PC-9 (cell line): ENCODE data around the gene ATF7IP. TPM values are rescaled to one million over a fixed set of nuclear protein-coding genes. Genes with fewer than 3 reads are reported as not detected.
"Not testable (repeated sequence)": the region's sequence is repeated elsewhere in the genome, so short reads cannot be mapped to it uniquely, and the experiment has no call there.

ENCODE experiments used
- BruUV-seq: library from RNA; stranded (reverse); fragments of 400-500 nt; replicated peaks from 2 replicates; lab custom pipeline; 2021; lab: Mats Ljungman, UMichigan
- CTCF ChIA-PET: fragments of 300-600 bp; sonication (Branson Sonifier 250); formaldehyde crosslinking; loops from one replicate; lab custom pipeline; 2022; ENCODE audit warnings: antibody characterized with exemption; lab: Charles Lee
- POLR2A ChIA-PET: fragments of 300-600 bp; sonication (Branson Sonifier 250); formaldehyde crosslinking; loops from one replicate; lab custom pipeline; 2022; ENCODE audit warnings: antibody characterized with exemption; ENCODE audit not compliant: unreplicated experiment; lab: Charles Lee
- DNase-seq, 2 experiments: peaks; one replicate each; pipeline versions ENCODE4 v3.0.0 to v3.0.0-alpha.2; 2015 to 2022; ENCODE audit warnings: mixed read lengths in 1 of 2
- H2AFZ ChIP-seq: fragments of 200-600 bp; sonication (generic); 2 replicates; pipeline ENCODE4 v1.8.1; 2017; ENCODE audit warnings: antibody characterized with exemption
- H3F3A ChIP-seq: fragments of 200-600 bp; sonication (generic); 2 replicates; pipeline ENCODE4 v1.8.1; 2017; ENCODE audit warnings: antibody characterized with exemption, mild to moderate bottlenecking, low read depth; ENCODE audit not compliant: insufficient read depth
- H3K27ac ChIP-seq: fragments of 200-600 bp; sonication (generic); 2 replicates; pipeline ENCODE4 v1.6.1; 2016; ENCODE audit warnings: mixed run types
- H3K27me3 ChIP-seq: fragments of 200-600 bp; sonication (generic); 2 replicates; pipeline ENCODE4 v1.6.1; 2016; ENCODE audit warnings: low read depth, mixed run types; ENCODE audit not compliant: insufficient read depth
- H3K36me3 ChIP-seq: fragments of 200-600 bp; sonication (generic); 2 replicates; pipeline ENCODE4 v1.6.1; 2016; ENCODE audit warnings: low read depth, mixed run types
- H3K4me1 ChIP-seq: fragments of 200-600 bp; sonication (generic); replicated peaks from 2 replicates; pipeline ENCODE4 v1.6.1; 2016; ENCODE audit warnings: mixed run types; ENCODE audit not compliant: insufficient read depth
- H3K4me2 ChIP-seq: fragments of 200-600 bp; sonication (generic); 2 replicates; pipeline ENCODE4 v1.6.1; 2017; ENCODE audit warnings: mixed run types
- H3K4me3 ChIP-seq: fragments of 200-600 bp; sonication (generic); 2 replicates; pipeline ENCODE4 v1.6.1; 2016; ENCODE audit warnings: mixed run types
- H3K79me2 ChIP-seq: fragments of 200-600 bp; sonication (generic); 2 replicates; pipeline ENCODE4 v1.6.1; 2017; ENCODE audit warnings: low read depth, mixed run types
- H3K9me2 ChIP-seq: fragments of 200-600 bp; sonication (generic); 2 replicates; pipeline ENCODE4 v1.8.1; 2017; ENCODE audit warnings: mild to moderate bottlenecking; ENCODE audit not compliant: insufficient read depth
- H3K9me3 ChIP-seq: fragments of 200-600 bp; sonication (generic); 2 replicates; pipeline ENCODE4 v1.8.1; 2016; ENCODE audit warnings: low read depth; ENCODE audit not compliant: insufficient read depth
- H4K20me1 ChIP-seq: fragments of 200-600 bp; sonication (generic); 2 replicates; pipeline ENCODE4 v1.8.1; 2017; ENCODE audit not compliant: insufficient read depth
- CTCF ChIP-seq: fragments of 200-600 bp; sonication (generic); conservative IDR thresholded peaks from 2 replicates; pipeline ENCODE4 v1.6.1; 2017; ENCODE audit warnings: mixed run types, antibody characterized with exemption, mild to moderate bottlenecking, moderate library complexity
- EZH2 ChIP-seq: fragments of 200-600 bp; sonication (generic); IDR thresholded peaks from 2 replicates; pipeline ENCODE4 v1.8.0; 2017; ENCODE audit warnings: antibody characterized with exemption, low read depth
- intact Hi-C: fragments of 100-400 bp; cut with micrococcal nuclease; formaldehyde crosslinking; loops from one replicate; pipeline ENCODE4 v1.10.0; 2022; ENCODE audit not compliant: unreplicated experiment
- total RNA-seq: library from RNA; stranded (reverse); gene quantifications from 2 replicates; pipeline ENCODE4 v1.2.3, GENCODE V29; 2021

The ATF7IP gene
- total RNA-seq, 1 experiment from 2014 or later = 94.7 TPM

- no peaks in the 10 kb centered on the region for H4K20me1 ChIP-seq
Observed at GRCh38 chr12:14327711-14328110, 37.8 kb upstream of the ATF7IP start.

GRCh38 chr12:14332482-14332881 lies 33.0 kb upstream of the ATF7IP start:
- H3K9me2 ChIP-seq = no peaks in the 10 kb centered on the region
- no peak for DNase-seq
- ChIA-PET CTCF (no interaction called here), POLR2A (no interaction called here)
- H3K9me3 ChIP-seq = peaks cover 5% of the 10 kb centered on the region; the same call in 1 of the 2 replicates
- no peaks in the 10 kb centered on the region for H3K36me3 ChIP-seq
- H3K4me3 ChIP-seq = no peak overlapping the region
- intact Hi-C loops = no loop called here
- BruUV-seq = no TSS peak
- no peak for TF ChIP-seq EZH2
- TF ChIP-seq CTCF = no peak
- no peak overlapping the region for H2AFZ ChIP-seq
- no peaks in the 10 kb centered on the region for H3K27me3 ChIP-seq
- peaks cover 7% of the 10 kb centered on the region; the same call in 1 of the 2 replicates for H3K4me1 ChIP-seq
- H4K20me1 ChIP-seq = no peaks in the 10 kb centered on the region
- H3K4me2 ChIP-seq = no peak overlapping the region
- H3K79me2 ChIP-seq = no peaks in the 10 kb centered on the region
- H3F3A ChIP-seq = no peaks in the 10 kb centered on the region
- no peak overlapping the region for H3K27ac ChIP-seq

More at GRCh38 chr12:14327711-14328110, 37.8 kb upstream of the ATF7IP start:
- ChIA-PET CTCF (no interaction called here), POLR2A (no interaction called here)
- Histone ChIP-seq H3K4me3 (no peak overlapping the region), H3K36me3 (no peaks in the 10 kb centered on the region), H3K4me1 (peaks cover 7% of the 10 kb centered on the region; the same call in 1 of the 2 replicates), H3K4me2 (no peak overlapping the region), H3K9me3 (no peaks in the 10 kb centered on the region; the same call in 1 of the 2 replicates), H3K9me2 (no peaks in the 10 kb centered on the region), H2AFZ (peak overlapping the region; percentile 64), H3K27ac (peak overlapping the region; percentile 3; the same call in 1 of the 2 replicates), H3K79me2 (no peaks in the 10 kb centered on the region), H3F3A (no peaks in the 10 kb centered on the region), H3K27me3 (no peaks in the 10 kb centered on the region)
- intact Hi-C loops = no loop called here
- no TSS peak for BruUV-seq
- DNase-seq = peak; percentile 16 to 57
- TF ChIP-seq EZH2 (no peak), CTCF (no peak)

- intact Hi-C loops = no loop called here
- BruUV-seq = no TSS peak
- no peaks in the 10 kb centered on the region; the same call in 1 of the 2 replicates for H3K9me2 ChIP-seq
- no peaks in the 10 kb centered on the region for H3K36me3 ChIP-seq
- DNase-seq = no peak
- peaks cover 14% of the 10 kb centered on the region; the same call in 1 of the 2 replicates for H3K9me3 ChIP-seq
- POLR2A ChIA-PET = no interaction called here
- H3K4me1 ChIP-seq = no peaks in the 10 kb centered on the region
- H3K4me2 ChIP-seq = no peak overlapping the region
- CTCF ChIA-PET = no interaction called here
- H3F3A ChIP-seq = no peaks in the 10 kb centered on the region
- no peaks in the 10 kb centered on the region for H3K79me2 ChIP-seq
- H3K4me3 ChIP-seq = no peak overlapping the region
- no peak overlapping the region for H2AFZ ChIP-seq
- no peaks in the 10 kb centered on the region for H3K27me3 ChIP-seq
- TF ChIP-seq EZH2 (no peak), CTCF (no peak)
- H3K27ac ChIP-seq = no peak overlapping the region
- H4K20me1 ChIP-seq = no peaks in the 10 kb centered on the region
Observed at GRCh38 chr12:14340371-14340770, 25.1 kb upstream of the ATF7IP start.

- BruUV-seq = not testable (repeated sequence)
Observed at GRCh38 chr12:14351524-14351923, 14.0 kb upstream of the ATF7IP start.

GRCh38 chr12:14352066-14352465 lies 13.4 kb upstream of the ATF7IP start:
- H3K27me3 ChIP-seq, H3K9me2 ChIP-seq, H3K4me2 ChIP-seq, DNase-seq, H3K4me1 ChIP-seq, CTCF ChIA-PET, H4K20me1 ChIP-seq, H3K79me2 ChIP-seq, BruUV-seq, H2AFZ ChIP-seq, H3K36me3 ChIP-seq, intact Hi-C loops, H3K4me3 ChIP-seq, H3K27ac ChIP-seq, POLR2A ChIA-PET, H3F3A ChIP-seq: not testable (repeated sequence)
- H3K9me3 ChIP-seq = peaks cover 15% of the 10 kb centered on the region

More at GRCh38 chr12:14351524-14351923, 14.0 kb upstream of the ATF7IP start:
- H3F3A ChIP-seq, POLR2A ChIA-PET, H3K4me2 ChIP-seq, H3K27me3 ChIP-seq, CTCF ChIA-PET, intact Hi-C loops, H3K36me3 ChIP-seq, H3K4me3 ChIP-seq, H3K27ac ChIP-seq, H2AFZ ChIP-seq, H3K9me2 ChIP-seq, H3K79me2 ChIP-seq, H3K4me1 ChIP-seq, DNase-seq, H4K20me1 ChIP-seq: not testable (repeated sequence)
- H3K9me3 ChIP-seq = peaks cover 15% of the 10 kb centered on the region
